HEK293 (cell line): ENCODE results near the gene OBSL1.

ENCODE experiments used
- CTCF ChIP-seq: fragments of 450-650 bp; formaldehyde crosslinking; IDR thresholded peaks from 2 replicates; pipeline ENCODE4 v1.5.1; 2016; ENCODE audit warnings: missing biosample characterization, missing genetic modification characterization
- ELK4 ChIP-seq: IDR thresholded peaks from 2 replicates; pipeline ENCODE4 v1.6.1; 2011; ENCODE audit warnings: mild to moderate bottlenecking, low read depth, low read length, borderline replicate concordance
- KLF1 ChIP-seq: fragments of 450-650 bp; formaldehyde crosslinking; IDR thresholded peaks from 2 replicates; pipeline ENCODE4 v1.5.1; 2016; ENCODE audit warnings: missing biosample characterization, missing genetic modification characterization
- PRDM4 ChIP-seq: fragments of 450-650 bp; formaldehyde crosslinking; IDR thresholded peaks from 2 replicates; pipeline ENCODE4 v1.5.1; 2017; ENCODE audit warnings: missing biosample characterization, missing genetic modification characterization
- RBAK ChIP-seq: fragments of 450-650 bp; formaldehyde crosslinking; IDR thresholded peaks from 2 replicates; pipeline ENCODE4 v1.5.1; 2016; ENCODE audit warnings: missing biosample characterization, missing genetic modification characterization
- SP2 ChIP-seq: fragments of 450-650 bp; formaldehyde crosslinking; IDR thresholded peaks from 2 replicates; pipeline ENCODE4 v1.5.1; 2016; ENCODE audit warnings: missing biosample characterization, missing genetic modification characterization
- ZBTB11 ChIP-seq: fragments of 450-650 bp; formaldehyde crosslinking; conservative IDR thresholded peaks from 2 replicates; pipeline ENCODE4 v1.5.1; 2016; ENCODE audit warnings: low read depth, missing biosample characterization, missing genetic modification characterization
- ZBTB44 ChIP-seq: fragments of 450-650 bp; IDR thresholded peaks from 2 replicates; pipeline ENCODE4 v1.5.1; 2018; ENCODE audit warnings: missing biosample characterization, mild to moderate bottlenecking, missing genetic modification characterization
- ZNF138 ChIP-seq: fragments of 450-650 bp; formaldehyde crosslinking; IDR thresholded peaks from 2 replicates; pipeline ENCODE4 v1.5.1; 2016; ENCODE audit warnings: missing biosample characterization, missing genetic modification characterization, borderline replicate concordance
- ZNF155 ChIP-seq: fragments of 450-650 bp; formaldehyde crosslinking; IDR thresholded peaks from 2 replicates; pipeline ENCODE4 v1.5.1; 2016; ENCODE audit warnings: missing biosample characterization, missing genetic modification characterization
- ZNF416 ChIP-seq: fragments of 450-650 bp; formaldehyde crosslinking; IDR thresholded peaks from 2 replicates; pipeline ENCODE4 v1.5.1; 2016; ENCODE audit warnings: missing biosample characterization, missing genetic modification characterization
- ZNF518A ChIP-seq: fragments of 450-650 bp; formaldehyde crosslinking; conservative IDR thresholded peaks from 2 replicates; pipeline ENCODE4 v1.5.1; 2016; ENCODE audit warnings: low read depth, missing biosample characterization, missing genetic modification characterization
- ZNF549 ChIP-seq: fragments of 450-650 bp; IDR thresholded peaks from 2 replicates; pipeline ENCODE4 v1.5.1; 2018; ENCODE audit warnings: missing biosample characterization, missing genetic modification characterization, mild to moderate bottlenecking, inconsistent platforms, moderate library complexity
- ZNF596 ChIP-seq: fragments of 450-650 bp; IDR thresholded peaks from 2 replicates; pipeline ENCODE4 v1.5.0; 2018; ENCODE audit warnings: missing biosample characterization, mild to moderate bottlenecking, missing genetic modification characterization, moderate library complexity

- TF ChIP-seq ZNF155 (tag by site-specific recombination): no peak
- TF ChIP-seq ELK4: no peak
- no peak for TF ChIP-seq PRDM4 (tag by site-specific recombination)
- no peak for TF ChIP-seq KLF1 (tag by site-specific recombination)
- TF ChIP-seq ZBTB44 (tag by site-specific recombination): no peak
- TF ChIP-seq CTCF: no peak
- TF ChIP-seq SP2: no peak
- no peak for TF ChIP-seq ZNF138 (tag by site-specific recombination)
- no peak for TF ChIP-seq ZNF549 (tag by site-specific recombination)
- no peak for TF ChIP-seq RBAK
- TF ChIP-seq ZNF518A: no peak
- no peak for TF ChIP-seq ZBTB11
- TF ChIP-seq ZNF596: no peak
- no peak for TF ChIP-seq ZNF416 (tag by site-specific recombination)
These were observed 51.8 kb downstream of the OBSL1 start for GRCh38 chr2:219519526-219519916.
